ENCODE results near the gene DCDC2C.

The DCDC2C gene

GRCh38 chr2:3857576-3857975 is 154.2 kb downstream of the DCDC2C start:
- TF ChIP-seq SIN3A (IDR thresholded peaks at IDR 0.05; ENCODE audit: borderline replicate concordance, insufficient read depth, low read length) (no peak), POLR2AphosphoS5 (IDR thresholded peaks at IDR 0.05; ENCODE audit: low read depth, low read length) (no peak), TAF1 (IDR thresholded peaks at IDR 0.05; ENCODE audit: borderline replicate concordance, insufficient read depth, low read length) (no peak), REST (IDR thresholded peaks at IDR 0.05; ENCODE audit: insufficient read depth in 1 of 2, low read depth in 2 of 2, low read length in 2 of 2) (no peak), FOXP2 (optimal IDR thresholded peaks at IDR 0.05; ENCODE audit: borderline replicate concordance, extremely low read depth, extremely low read length, insufficient read depth) (no peak)

DNA sequence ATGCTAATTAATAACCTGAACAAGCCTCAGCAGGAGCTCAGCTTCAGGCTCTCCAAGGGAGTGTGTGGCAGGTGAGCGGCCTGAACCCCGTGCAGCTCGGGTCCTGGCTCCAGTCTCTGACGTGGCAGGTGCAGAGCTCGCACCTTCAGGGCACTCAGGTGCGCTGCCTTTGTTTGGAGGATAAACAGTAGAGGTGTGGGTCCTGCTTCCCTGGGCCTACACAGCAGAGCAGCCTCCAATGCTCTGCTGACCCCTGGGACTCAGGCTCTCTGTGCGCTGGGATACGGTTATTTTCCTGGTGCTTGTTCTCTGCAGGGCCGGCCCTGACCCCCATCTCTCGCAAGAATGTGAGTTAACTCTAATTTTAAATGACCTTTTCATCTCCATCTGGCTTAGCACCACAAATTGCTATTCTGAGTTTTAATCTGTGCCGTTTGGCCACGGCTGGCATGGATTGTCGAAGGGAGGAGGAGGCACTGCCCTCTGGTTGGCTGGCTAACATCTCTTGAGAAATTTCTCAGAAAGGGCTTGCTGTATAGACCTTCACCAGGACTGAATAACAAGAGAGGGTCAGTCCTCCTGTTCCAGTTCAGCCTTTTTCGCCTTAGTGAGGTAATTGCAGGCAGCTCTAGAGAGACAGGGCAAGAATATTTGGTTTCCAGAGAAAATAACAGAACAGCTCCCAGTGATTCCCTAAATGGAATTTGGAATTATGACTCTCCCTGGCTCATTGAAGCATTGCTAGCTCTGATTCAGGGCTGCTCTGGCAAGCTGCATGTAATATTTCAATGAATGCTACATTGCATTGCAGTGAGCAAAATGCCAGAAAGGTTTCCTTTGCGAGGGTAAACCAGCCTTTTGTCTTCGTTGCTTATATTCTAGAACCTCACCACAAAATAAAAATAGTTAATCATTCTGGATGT is 161.8 kb downstream of the DCDC2C start:
- TF ChIP-seq TAF1 (IDR thresholded peaks at IDR 0.05; ENCODE audit: borderline replicate concordance, insufficient read depth, low read length) = no peak
- TF ChIP-seq FOXP2 (optimal IDR thresholded peaks at IDR 0.05; ENCODE audit: borderline replicate concordance, extremely low read depth, extremely low read length, insufficient read depth) = no peak
- no peak for TF ChIP-seq REST (IDR thresholded peaks at IDR 0.05; ENCODE audit: insufficient read depth in 1 of 2, low read depth in 2 of 2, low read length in 2 of 2)
- no peak for TF ChIP-seq POLR2AphosphoS5 (IDR thresholded peaks at IDR 0.05; ENCODE audit: low read depth, low read length)
- no peak for TF ChIP-seq SIN3A (IDR thresholded peaks at IDR 0.05; ENCODE audit: borderline replicate concordance, insufficient read depth, low read length)

DNA sequence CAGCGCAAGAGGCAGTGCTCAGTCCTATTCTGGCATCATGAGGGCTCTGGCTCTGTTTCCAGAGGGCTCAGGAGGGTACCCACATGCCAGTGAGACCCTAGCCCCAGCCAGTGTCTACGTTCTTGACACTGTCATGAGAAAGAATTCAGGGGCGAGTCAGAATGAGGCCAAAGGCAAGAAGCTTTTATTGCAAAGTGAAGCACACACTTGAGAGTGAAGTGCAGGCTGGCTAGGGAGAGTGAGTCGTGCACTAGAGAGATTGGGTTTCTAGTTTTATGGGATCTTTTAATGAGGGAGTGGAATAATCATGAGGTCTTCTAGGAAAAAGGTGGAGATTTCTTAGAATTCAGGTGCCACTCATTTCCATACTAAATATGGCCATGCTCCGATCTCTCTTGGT is 164.1 kb downstream of the DCDC2C start:
- TF ChIP-seq TAF1 (IDR thresholded peaks at IDR 0.05; ENCODE audit: borderline replicate concordance, insufficient read depth, low read length) (no peak), REST (IDR thresholded peaks at IDR 0.05; ENCODE audit: insufficient read depth in 1 of 2, low read depth in 2 of 2, low read length in 2 of 2) (no peak), FOXP2 (optimal IDR thresholded peaks at IDR 0.05; ENCODE audit: borderline replicate concordance, extremely low read depth, extremely low read length, insufficient read depth) (no peak), SIN3A (IDR thresholded peaks at IDR 0.05; ENCODE audit: borderline replicate concordance, insufficient read depth, low read length) (no peak), POLR2AphosphoS5 (IDR thresholded peaks at IDR 0.05; ENCODE audit: low read depth, low read length) (no peak)

DNA sequence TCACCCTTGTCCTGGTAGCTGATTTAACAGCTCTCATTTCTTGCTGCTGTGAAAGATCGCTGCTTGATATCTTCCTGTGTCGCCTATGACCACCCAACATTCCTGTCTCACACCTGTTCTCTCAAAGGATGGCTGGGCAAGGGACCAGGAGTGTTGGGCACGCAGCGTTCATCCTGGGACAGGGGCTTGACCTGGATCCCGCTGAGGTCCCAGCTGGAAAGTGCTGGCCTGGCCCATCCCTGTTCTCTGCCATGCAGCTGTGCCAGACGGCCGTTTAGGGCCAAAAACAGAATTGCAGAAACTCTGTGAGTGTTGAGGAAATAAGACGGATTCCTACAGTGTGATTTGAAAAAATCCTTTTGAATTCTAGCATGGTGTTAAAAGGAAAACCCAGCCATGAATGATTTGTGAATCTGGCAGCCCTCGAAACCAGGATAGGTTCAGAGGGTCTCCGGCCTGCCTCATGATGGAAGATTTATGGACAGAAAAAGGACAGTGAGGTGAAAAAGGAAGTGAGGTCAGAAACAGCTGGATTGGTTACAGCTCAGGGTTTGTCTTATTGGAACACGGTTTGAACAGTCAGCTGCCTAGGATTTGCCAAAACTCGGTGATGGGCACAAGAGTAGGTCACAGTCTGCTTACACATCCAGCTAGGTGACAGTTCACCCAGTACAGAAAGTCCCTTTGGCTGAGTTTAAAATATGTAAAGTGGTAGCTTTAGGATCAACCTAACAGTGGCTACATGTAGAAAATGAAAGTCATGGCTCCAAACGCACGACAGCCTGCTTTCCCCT is 164.8 kb downstream of the DCDC2C start:
- no peak for TF ChIP-seq POLR2AphosphoS5 (IDR thresholded peaks at IDR 0.05; ENCODE audit: low read depth, low read length)
- no peak for TF ChIP-seq TAF1 (IDR thresholded peaks at IDR 0.05; ENCODE audit: borderline replicate concordance, insufficient read depth, low read length)
- no peak for TF ChIP-seq SIN3A (IDR thresholded peaks at IDR 0.05; ENCODE audit: borderline replicate concordance, insufficient read depth, low read length)
- no peak for TF ChIP-seq FOXP2 (optimal IDR thresholded peaks at IDR 0.05; ENCODE audit: borderline replicate concordance, extremely low read depth, extremely low read length, insufficient read depth)
- no peak for TF ChIP-seq REST (IDR thresholded peaks at IDR 0.05; ENCODE audit: insufficient read depth in 1 of 2, low read depth in 2 of 2, low read length in 2 of 2)

Measured in PFSK-1 (cell line).